Glutamatergic neuron (in vitro differentiated cells): ENCODE data around the gene GPR158. TPM values are rescaled to one million over a fixed set of nuclear protein-coding genes. Genes with fewer than 3 reads are reported as not detected.

Experiments
- DNase-seq: peaks from one replicate; pipeline ENCODE4 v3.0.0; 2022
- H3K27ac Mint-ChIP-seq: one replicate; pipeline ENCODE4 v1.8.0; 2020; ENCODE audit warnings: mild to moderate bottlenecking, mixed read lengths, inconsistent platforms; ENCODE audit not compliant: unreplicated experiment
- H3K27me3 Mint-ChIP-seq: one replicate; pipeline ENCODE4 v1.8.0; 2020; ENCODE audit warnings: mild to moderate bottlenecking, moderate library complexity, mixed read lengths, inconsistent platforms; ENCODE audit not compliant: unreplicated experiment
- H3K36me3 Mint-ChIP-seq: one replicate; pipeline ENCODE4 v1.8.0; 2020; ENCODE audit warnings: mild to moderate bottlenecking, mixed read lengths, inconsistent platforms; ENCODE audit not compliant: unreplicated experiment
- H3K4me1 Mint-ChIP-seq: one replicate; pipeline ENCODE4 v1.8.0; 2020; ENCODE audit warnings: mild to moderate bottlenecking, low read depth, mixed read lengths, inconsistent platforms; ENCODE audit not compliant: unreplicated experiment
- H3K4me3 Mint-ChIP-seq: one replicate; pipeline ENCODE4 v1.8.0; 2020; ENCODE audit warnings: mild to moderate bottlenecking, mixed read lengths, inconsistent platforms; ENCODE audit not compliant: unreplicated experiment
- H3K9me3 Mint-ChIP-seq: one replicate; pipeline ENCODE4 v1.8.0; 2020; ENCODE audit warnings: mild to moderate bottlenecking, moderate library complexity, mixed read lengths, inconsistent platforms; ENCODE audit not compliant: unreplicated experiment
- CTCF ChIP-seq: fragments of 200-600 bp; sonication (generic); IDR thresholded peaks from one replicate; pipeline ENCODE4 v1.5.0; 2021; ENCODE audit not compliant: partially characterized antibody, unreplicated experiment
- total RNA-seq: library from RNA; stranded (reverse); fragmentation: NEBNext Ultra II Directional; extraction: Animal tissue kit (Norgen Biotek cat#: 25700); gene quantifications from one replicate; pipeline ENCODE4 v1.2.1, GENCODE V29; 2021; ENCODE audit not compliant: unreplicated experiment

Gene GPR158
- total RNA-seq, 1 donor from 2014 or later = 2.6 TPM

- H3K9me3 Mint-ChIP-seq = no peaks in the 10 kb centered on the region
- H3K27me3 Mint-ChIP-seq = no peaks in the 10 kb centered on the region
- no peak overlapping the region for H3K27ac Mint-ChIP-seq
- H3K4me1 Mint-ChIP-seq = peaks cover 1% of the 10 kb centered on the region
- no peaks in the 10 kb centered on the region for H3K36me3 Mint-ChIP-seq
- no peak for DNase-seq
- H3K4me3 Mint-ChIP-seq = no peak overlapping the region
- TF ChIP-seq CTCF = no peak
Measured at GRCh38 chr10:25497246-25497645, 322.4 kb downstream of the GPR158 start.

- TF ChIP-seq CTCF = no peak
- DNase-seq = no peak
- Mint-ChIP-seq H3K4me1 (peaks cover 1% of the 10 kb centered on the region), H3K27ac (no peak overlapping the region), H3K4me3 (no peak overlapping the region), H3K36me3 (no peaks in the 10 kb centered on the region), H3K9me3 (no peaks in the 10 kb centered on the region), H3K27me3 (no peaks in the 10 kb centered on the region)
Measured at GRCh38 chr10:25498645-25499044, 323.8 kb downstream of the GPR158 start.

GRCh38 chr10:25501912-25502311 lies 327.1 kb downstream of the GPR158 start:
- no peaks in the 10 kb centered on the region for H3K36me3 Mint-ChIP-seq
- no peak overlapping the region for H3K4me3 Mint-ChIP-seq
- no peak overlapping the region for H3K27ac Mint-ChIP-seq
- H3K4me1 Mint-ChIP-seq = peaks cover 1% of the 10 kb centered on the region
- no peaks in the 10 kb centered on the region for H3K9me3 Mint-ChIP-seq
- H3K27me3 Mint-ChIP-seq = no peaks in the 10 kb centered on the region
- DNase-seq = no peak
- TF ChIP-seq CTCF = no peak

GRCh38 chr10:25502453-25502852 lies 327.7 kb downstream of the GPR158 start:
- no peak for TF ChIP-seq CTCF
- Mint-ChIP-seq H3K36me3 (no peaks in the 10 kb centered on the region), H3K4me3 (no peak overlapping the region), H3K9me3 (no peaks in the 10 kb centered on the region), H3K4me1 (peaks cover 1% of the 10 kb centered on the region), H3K27ac (no peak overlapping the region), H3K27me3 (no peaks in the 10 kb centered on the region)
- no peak for DNase-seq

- peaks cover 1% of the 10 kb centered on the region for H3K4me1 Mint-ChIP-seq
- H3K27ac Mint-ChIP-seq = no peak overlapping the region
Measured at GRCh38 chr10:25504306-25504705, 329.5 kb downstream of the GPR158 start.

More at GRCh38 chr10:25504306-25504705, 329.5 kb downstream of the GPR158 start:
- Mint-ChIP-seq H3K27me3 (no peaks in the 10 kb centered on the region), H3K9me3 (no peaks in the 10 kb centered on the region), H3K4me3 (no peak overlapping the region), H3K36me3 (no peaks in the 10 kb centered on the region)
- TF ChIP-seq CTCF = no peak
- no peak for DNase-seq
